Measurements from ENCODE around the gene CLEC3A.
"Not testable (repeated sequence)": the region's sequence is repeated elsewhere in the genome, so short reads cannot be mapped to it uniquely, and the experiment has no call there.

The CLEC3A gene

GRCh38 chr16:78022347-78023060, at the start of gene CLEC3A:
Gene CLEC3A, plus strand, starts transcription at chr16:78022548. Its CDS starts 79 bp downstream, at chr16:78022627.
- DNase-seq (ENCODE audit: low read depth), result no peak

GRCh38 chr16:77974883-77975282, 47.5 kb upstream of the CLEC3A start:
- DNase-seq (ENCODE audit: low read depth), result no peak

DNA sequence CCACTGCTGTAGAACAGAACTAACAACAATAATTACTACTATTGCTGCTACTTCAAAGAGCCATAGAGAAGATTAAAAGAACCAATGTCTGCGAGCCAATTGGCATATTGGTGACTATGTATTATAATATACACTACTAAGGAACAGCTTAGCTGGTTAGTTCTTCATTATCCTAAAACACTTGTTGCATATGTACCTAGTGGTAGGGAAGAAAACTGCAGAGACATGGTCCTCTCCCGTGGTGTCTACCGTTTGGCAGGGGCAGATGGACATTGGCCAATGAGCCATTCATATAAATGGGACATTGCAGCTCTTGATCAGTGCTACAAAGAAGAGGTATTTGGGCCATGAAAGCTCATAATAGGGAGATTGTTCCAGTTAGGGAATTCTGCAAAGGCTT, 46.4 kb upstream of the CLEC3A start:
- DNase-seq (ENCODE audit: low read depth), result no peak

GRCh38 chr16:77977339-77977738, 45.0 kb upstream of the CLEC3A start:
- no peak for DNase-seq (ENCODE audit: low read depth)

- no peak for DNase-seq (ENCODE audit: low read depth)
These were observed 37.2 kb upstream of the CLEC3A start for GRCh38 chr16:77985111-77985510.

GRCh38 chr16:77986011-77986740, 36.2 kb upstream of the CLEC3A start:
- no peak for DNase-seq (ENCODE audit: low read depth)

DNA sequence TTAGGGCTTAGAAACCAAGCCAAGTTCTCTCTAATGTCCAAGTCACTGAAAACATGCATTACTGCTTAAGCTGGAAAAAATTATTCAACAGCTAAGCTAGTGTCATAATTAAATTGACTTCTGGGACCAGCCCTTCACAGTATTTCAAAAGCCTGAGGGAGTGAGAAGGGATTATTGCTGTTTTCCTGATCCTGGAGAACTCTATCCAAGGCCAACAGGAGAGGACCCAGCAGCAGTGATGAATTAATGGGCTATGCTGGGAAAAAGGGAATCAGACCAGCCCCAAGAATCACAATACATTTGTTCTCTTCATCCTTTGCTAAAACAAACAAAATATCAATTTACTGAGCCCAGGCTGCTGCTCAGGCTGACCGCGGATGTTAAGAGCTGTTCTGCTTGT, 34.5 kb upstream of the CLEC3A start:
- no peak for DNase-seq (ENCODE audit: low read depth)

GRCh38 chr16:77989846-77990245, 32.5 kb upstream of the CLEC3A start:
- DNase-seq (ENCODE audit: low read depth), result no peak

GRCh38 chr16:77991701-77992100, 30.6 kb upstream of the CLEC3A start:
- no peak for DNase-seq (ENCODE audit: low read depth)

GRCh38 chr16:77992381-77992780, 30.0 kb upstream of the CLEC3A start:
- DNase-seq (ENCODE audit: low read depth), result not testable (repeated sequence)

DNA sequence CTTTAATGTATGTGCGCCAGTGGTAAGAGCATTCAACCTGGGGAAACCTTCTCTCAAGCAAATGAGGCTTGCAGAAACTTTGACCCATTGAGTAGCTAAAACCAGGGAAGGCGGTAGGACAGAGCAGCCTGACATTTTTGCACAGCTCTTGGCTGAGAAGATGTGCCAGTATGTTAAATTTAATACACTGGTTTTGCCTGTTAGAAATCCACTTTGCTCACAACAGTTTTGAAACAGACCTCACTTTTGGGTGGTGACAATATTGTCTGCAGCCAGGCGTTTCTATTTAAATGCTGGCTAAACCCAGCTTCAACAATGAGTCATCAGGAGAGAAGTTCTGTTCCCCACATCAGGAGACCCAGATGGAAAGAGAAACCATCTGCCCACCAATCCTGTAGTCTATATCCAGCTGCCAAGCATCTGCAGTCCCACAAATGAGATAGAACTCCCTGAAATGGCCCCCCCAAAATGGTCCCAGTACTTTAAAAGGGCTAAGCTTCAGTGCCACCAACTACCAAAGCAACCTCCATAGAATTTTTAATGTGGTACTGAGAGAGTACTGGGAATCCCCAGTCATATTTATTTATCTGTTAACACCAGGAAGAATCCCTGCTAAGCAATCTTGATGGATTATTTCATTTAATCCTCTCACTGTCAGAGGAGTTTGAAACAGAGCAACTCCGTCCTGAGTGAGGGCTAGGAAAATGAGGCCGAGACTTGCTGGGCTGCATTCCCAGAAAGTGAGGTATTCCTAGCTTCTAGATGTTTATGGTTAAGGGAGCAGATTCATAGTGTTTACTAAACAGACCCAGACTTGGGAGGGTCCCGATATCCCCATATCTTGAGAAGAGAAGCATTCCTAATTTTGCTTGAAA, 29.0 kb upstream of the CLEC3A start:
- DNase-seq (ENCODE audit: low read depth), result no peak

DNA sequence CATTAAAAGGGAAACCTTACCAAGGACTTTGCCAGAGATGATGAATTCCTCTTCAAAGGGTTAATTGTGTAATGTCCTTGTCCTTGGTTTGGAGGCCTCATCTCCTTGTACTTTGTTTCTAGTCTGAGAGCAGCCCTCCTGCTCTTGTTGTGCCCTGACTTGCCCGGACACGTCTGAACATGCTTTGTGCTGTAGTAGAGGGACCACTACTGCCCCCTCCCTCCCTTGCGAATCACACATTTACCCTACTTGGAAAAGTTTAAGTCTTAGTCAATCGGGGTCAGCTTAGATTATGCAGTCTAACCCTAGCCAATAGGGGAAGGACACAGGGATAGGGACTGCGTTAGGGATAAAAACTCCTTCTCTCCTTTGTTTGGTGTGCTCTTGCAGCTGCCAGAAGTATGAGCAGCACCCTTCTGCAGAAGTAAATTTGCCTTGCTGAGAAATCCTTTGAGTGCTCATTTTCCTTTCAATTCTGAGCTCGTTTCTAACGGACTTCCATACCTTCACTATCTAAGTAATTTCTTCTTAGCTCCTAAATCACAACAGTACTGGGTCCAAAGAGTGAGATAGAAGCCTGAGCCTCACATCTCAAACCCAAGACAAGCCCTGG, 26.4 kb upstream of the CLEC3A start:
- no peak for DNase-seq (ENCODE audit: low read depth)

DNA sequence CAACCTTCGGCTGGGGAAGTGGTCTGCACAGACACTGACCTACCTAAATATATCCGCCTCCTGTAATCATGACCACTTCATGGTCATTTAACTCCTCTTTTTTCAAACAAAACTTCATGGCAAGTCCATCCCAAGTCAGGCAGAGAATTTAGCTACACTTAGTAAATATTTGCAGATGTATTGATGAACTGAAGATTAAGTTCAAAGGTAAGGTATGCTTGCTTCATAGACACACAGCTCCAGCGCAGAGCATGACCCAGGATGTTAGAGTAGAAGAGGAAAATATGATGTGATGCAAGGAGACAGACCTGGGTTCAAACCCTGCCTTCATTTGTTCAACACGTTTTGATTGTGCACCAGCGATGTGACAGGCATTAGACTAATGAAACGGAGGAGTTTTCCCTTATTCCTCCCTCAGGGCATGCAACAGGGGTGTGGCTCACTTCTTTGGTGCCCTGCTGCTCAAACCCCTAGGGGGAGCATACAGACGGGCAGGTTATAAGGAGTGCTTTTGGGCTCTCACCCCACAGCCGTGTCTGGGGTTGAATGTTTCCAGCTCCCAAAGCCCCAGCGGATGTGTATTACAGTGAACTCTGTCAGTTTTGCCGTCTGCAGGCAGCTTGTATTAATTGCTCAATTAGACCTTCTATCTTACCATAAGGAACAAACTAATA, 23.9 kb upstream of the CLEC3A start:
- no peak for DNase-seq (ENCODE audit: low read depth)

GRCh38 chr16:78001451-78002025, 20.8 kb upstream of the CLEC3A start:
- no peak for DNase-seq (ENCODE audit: low read depth)

- DNase-seq (ENCODE audit: low read depth), result peak; percentile 7
These were observed 19.3 kb upstream of the CLEC3A start for GRCh38 chr16:78002915-78003538.

DNA sequence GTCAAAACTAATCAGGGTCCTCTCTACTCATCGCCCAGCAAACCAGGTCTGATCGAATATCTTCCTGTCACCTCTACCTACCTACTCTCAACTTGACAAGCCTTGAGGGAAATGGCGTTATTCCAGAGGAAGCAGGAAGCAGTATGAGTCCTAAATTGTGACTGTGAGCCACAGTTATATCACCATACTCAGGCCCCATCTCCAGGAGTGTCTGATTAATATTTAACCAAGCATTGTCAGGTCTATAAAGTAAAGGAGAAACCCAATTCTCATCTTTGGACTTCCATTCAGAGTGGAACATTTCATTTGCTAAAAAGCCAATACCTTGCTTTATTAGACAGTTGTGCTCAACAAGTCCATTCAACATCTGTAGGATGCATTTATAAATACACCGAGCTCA, 17.8 kb upstream of the CLEC3A start:
- DNase-seq (ENCODE audit: low read depth), result no peak

GRCh38 chr16:78005881-78006280, 16.5 kb upstream of the CLEC3A start:
- DNase-seq (ENCODE audit: low read depth), result no peak

GRCh38 chr16:78007121-78007520, 15.2 kb upstream of the CLEC3A start:
- no peak for DNase-seq (ENCODE audit: low read depth)

GRCh38 chr16:78024159-78024558, 1.8 kb downstream of the CLEC3A start:
- no peak for DNase-seq (ENCODE audit: low read depth)

DNA sequence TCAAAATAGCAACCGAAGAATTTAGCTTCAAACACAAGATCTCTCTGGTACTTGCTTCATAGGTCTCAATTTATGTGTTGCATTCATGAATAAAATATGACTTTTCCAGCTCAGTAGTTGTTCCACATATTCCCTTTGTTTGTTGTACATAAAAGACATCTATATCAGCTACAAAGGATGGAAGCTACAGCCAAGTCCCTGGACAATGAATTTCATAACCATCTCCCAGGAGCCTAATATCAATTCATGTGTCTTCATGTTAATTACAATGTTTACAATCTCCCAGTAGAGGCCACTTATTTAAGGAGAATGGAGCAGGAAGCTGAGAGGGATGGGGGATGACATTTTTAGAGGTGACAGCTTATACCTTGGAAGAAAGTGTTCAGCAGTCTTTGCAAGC, 3.3 kb downstream of the CLEC3A start:
- no peak for DNase-seq (ENCODE audit: low read depth)

DNA sequence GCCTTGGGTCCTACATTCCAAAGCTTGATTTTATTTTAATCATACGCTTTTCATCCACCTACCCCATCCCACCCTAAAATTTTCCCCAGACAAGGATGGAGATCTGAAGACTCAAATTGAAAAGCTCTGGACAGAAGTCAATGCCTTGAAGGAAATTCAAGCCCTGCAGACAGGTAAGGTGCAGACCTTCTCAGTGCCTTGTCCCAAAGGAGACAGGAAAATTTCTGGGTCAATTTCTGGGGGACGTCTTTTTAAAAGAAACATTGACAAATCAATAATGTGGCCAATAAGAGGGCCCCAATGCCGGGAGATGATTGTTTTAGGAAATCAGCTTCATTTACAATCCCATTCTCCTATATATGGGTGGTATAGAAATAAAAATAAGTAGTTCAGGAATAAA, 5.7 kb downstream of the CLEC3A start:
- no peak for DNase-seq (ENCODE audit: low read depth)
